Prostate gland (tissue), 2 donors: Measurements from ENCODE around the gene GPC5.

ENCODE experiments used
- POLR2A ChIP-seq: fragments of 450-650 bp; IDR thresholded peaks from one replicate; pipeline ENCODE4 v1.6.1; 2016; ENCODE audit warnings: antibody characterized with exemption, mild to moderate bottlenecking
- TF ChIP-seq, protein P1 (sequence below), 4 experiments: fragments of 200-600 bp in 2 of 4; fragments of 450-650 bp in 2 of 4; sonication (generic) in 2 of 4; IDR thresholded peaks; 1 replicate in 3 of 4; 2 replicates in 1 of 4; pipeline ENCODE4 v1.5.1; 2016 to 2019; ENCODE audit warnings: antibody characterized with exemption in 4 of 4, mild to moderate bottlenecking in 2 of 4, moderate library complexity in 2 of 4

DNA sequence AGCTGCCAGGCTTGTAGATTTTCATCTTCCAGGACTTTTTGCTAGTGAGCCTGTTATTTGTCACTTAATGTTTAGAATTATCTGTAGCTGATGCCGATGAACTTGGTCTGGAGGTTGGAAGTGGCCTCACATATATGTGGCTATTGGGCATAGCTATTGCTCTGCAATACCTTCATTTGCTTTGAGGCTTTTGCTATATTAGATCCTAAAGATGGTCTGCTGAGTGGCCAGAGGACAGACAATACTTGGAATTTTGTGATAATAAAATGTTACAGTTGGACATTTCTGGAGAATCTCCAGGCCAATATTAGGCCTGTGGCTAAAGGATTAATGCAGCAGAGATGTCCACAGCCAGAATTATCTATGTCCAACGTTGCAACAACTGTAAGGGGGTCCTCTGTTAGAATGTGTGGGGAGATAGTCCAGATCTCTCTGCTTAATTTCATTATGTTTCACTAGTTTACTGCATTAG, 222.3 kb downstream of the GPC5 start:
- TF ChIP-seq, protein P1, sequence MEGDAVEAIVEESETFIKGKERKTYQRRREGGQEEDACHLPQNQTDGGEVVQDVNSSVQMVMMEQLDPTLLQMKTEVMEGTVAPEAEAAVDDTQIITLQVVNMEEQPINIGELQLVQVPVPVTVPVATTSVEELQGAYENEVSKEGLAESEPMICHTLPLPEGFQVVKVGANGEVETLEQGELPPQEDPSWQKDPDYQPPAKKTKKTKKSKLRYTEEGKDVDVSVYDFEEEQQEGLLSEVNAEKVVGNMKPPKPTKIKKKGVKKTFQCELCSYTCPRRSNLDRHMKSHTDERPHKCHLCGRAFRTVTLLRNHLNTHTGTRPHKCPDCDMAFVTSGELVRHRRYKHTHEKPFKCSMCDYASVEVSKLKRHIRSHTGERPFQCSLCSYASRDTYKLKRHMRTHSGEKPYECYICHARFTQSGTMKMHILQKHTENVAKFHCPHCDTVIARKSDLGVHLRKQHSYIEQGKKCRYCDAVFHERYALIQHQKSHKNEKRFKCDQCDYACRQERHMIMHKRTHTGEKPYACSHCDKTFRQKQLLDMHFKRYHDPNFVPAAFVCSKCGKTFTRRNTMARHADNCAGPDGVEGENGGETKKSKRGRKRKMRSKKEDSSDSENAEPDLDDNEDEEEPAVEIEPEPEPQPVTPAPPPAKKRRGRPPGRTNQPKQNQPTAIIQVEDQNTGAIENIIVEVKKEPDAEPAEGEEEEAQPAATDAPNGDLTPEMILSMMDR (IDR thresholded peaks at IDR 0.05) = no peak
- no peak for TF ChIP-seq POLR2A
